HepG2 (cell line): ENCODE data around the gene CKAP2. TPM values are rescaled to one million over a fixed set of nuclear protein-coding genes. Genes with fewer than 3 reads are reported as not detected.

Experiments
- ATAC-seq: fragments of 200-7000 bp; cut with Tn5 transposase; 3 replicates; pipeline ENCODE4 v1.9.1; 2020; ENCODE audit warnings: mild to moderate bottlenecking, moderate library complexity
- BruUV-seq: library from RNA; stranded (reverse); fragments of 400-500 nt; replicated peaks from 2 replicates; lab custom pipeline; 2021; lab: Mats Ljungman, UMichigan
- CTCF ChIA-PET: fragments of 300-600 bp; formaldehyde crosslinking; extraction: SDS; loops from one replicate; lab custom pipeline; 2021; ENCODE audit warnings: low total read pairs, inconsistent platforms, low intra/inter-chr PET ratio; lab: Yijun Ruan, JAX
- POLR2A ChIA-PET: fragments of 350-600 bp; sonication (Branson Sonifier 250); formaldehyde crosslinking; loops from one replicate; lab custom pipeline; 2020; ENCODE audit warnings: antibody characterized with exemption, inconsistent platforms; lab: Yijun Ruan, JAX
- DNase-seq: peaks from one replicate; pipeline ENCODE4 v3.0.0-alpha.2; 2015; ENCODE audit warnings: low spot score
- FAIRE-seq: peaks from 3 replicates; lab custom pipeline; 2011; peaks lifted over from hg19 to GRCh38; lab: Jason Lieb, UNC
- H2AFZ ChIP-seq: one replicate; pipeline ENCODE4 v1.6.1; 2011; ENCODE audit warnings: low read length, inconsistent platforms
- H3K27ac ChIP-seq: fragments of 300-600 bp; 3 replicates; pipeline ENCODE4 v1.8.0; 2011; ENCODE audit warnings: mixed run types, mild to moderate bottlenecking, mixed read lengths, low read length, inconsistent platforms; ENCODE audit not compliant: insufficient read depth; ENCODE audit errors: extremely low read length
- H3K27me3 ChIP-seq, 2 experiments: fragments of 200-600 bp in 1 of 2; 2 replicates in 1 of 2; 3 replicates in 1 of 2; pipeline versions ENCODE4 v1.6.0 to v1.8.0; 2011; ENCODE audit warnings: low read length in 2 of 2, mild to moderate bottlenecking in 2 of 2, moderate library complexity in 2 of 2, inconsistent platforms in 1 of 2; ENCODE audit not compliant: insufficient read depth in 2 of 2, control insufficient read depth in 1 of 2
- H3K36me3 ChIP-seq, 2 experiments: fragments of 200-600 bp in 1 of 2; replicated peaks in 1 of 2; 2 replicates in 1 of 2; 3 replicates in 1 of 2; pipeline versions ENCODE4 v1.5.1 to v1.8.0; 2011; ENCODE audit warnings: low read length in 2 of 2, inconsistent platforms in 1 of 2; ENCODE audit not compliant: insufficient read depth in 2 of 2, control insufficient read depth in 1 of 2
- H3K4me1 ChIP-seq: 2 replicates; pipeline ENCODE4 v1.5.1; 2012; ENCODE audit warnings: low read length, inconsistent platforms; ENCODE audit not compliant: insufficient read depth
- H3K4me2 ChIP-seq: 2 replicates; pipeline ENCODE4 v1.6.0; 2011; ENCODE audit warnings: low read depth, low read length, inconsistent platforms
- H3K4me3 ChIP-seq, 3 experiments: fragments of 200-600 bp in 1 of 3; sonication (generic), shearing (Covaris generic) in 1 of 3; replicated peaks in 1 of 3; 2 replicates each; pipeline ENCODE4 v1.5.1; 2011 to 2016; ENCODE audit warnings: low read length in 3 of 3, inconsistent platforms in 2 of 3, low read depth in 2 of 3, mild to moderate bottlenecking in 2 of 3, control low read depth in 1 of 3, mixed read lengths in 1 of 3; ENCODE audit not compliant: insufficient read depth in 1 of 3
- H3K79me2 ChIP-seq: one replicate; pipeline ENCODE4 v1.6.1; 2011; ENCODE audit warnings: low read length, inconsistent platforms; ENCODE audit not compliant: insufficient read depth
- H3K9ac ChIP-seq: 2 replicates; pipeline ENCODE4 v1.6.0; 2011; ENCODE audit warnings: mild to moderate bottlenecking, low read depth, low read length, inconsistent platforms; ENCODE audit not compliant: insufficient read depth
- H3K9me3 ChIP-seq: 2 replicates; pipeline ENCODE4 v1.5.1; 2012; ENCODE audit warnings: mild to moderate bottlenecking, low read length
- H4K20me1 ChIP-seq: 2 replicates; pipeline ENCODE4 v1.6.0; 2011; ENCODE audit warnings: inconsistent platforms, mild to moderate bottlenecking, low read length, moderate library complexity; ENCODE audit not compliant: insufficient read depth
- BRF2 ChIP-seq: sonication (generic); formaldehyde crosslinking; IDR thresholded peaks from 2 replicates; pipeline ENCODE4 v1.8.1; 2022; ENCODE audit warnings: mild to moderate bottlenecking, missing genetic modification reagents
- EEA1 ChIP-seq: sonication (generic); formaldehyde crosslinking; IDR thresholded peaks from 2 replicates; pipeline ENCODE4 v1.5.1; 2020; ENCODE audit warnings: mild to moderate bottlenecking, missing genetic modification reagents, borderline replicate concordance
- HNRNPLL ChIP-seq: fragments of 200-400 bp; formaldehyde crosslinking; IDR thresholded peaks from 2 replicates; pipeline ENCODE4 v1.6.1; 2017; ENCODE audit warnings: mild to moderate bottlenecking, low read depth, low read length; ENCODE audit not compliant: poor library complexity, severe bottlenecking
- MZF1 ChIP-seq: sonication (generic); formaldehyde crosslinking; IDR thresholded peaks from 2 replicates; pipeline ENCODE4 v1.8.1; 2023; ENCODE audit warnings: mild to moderate bottlenecking, missing genetic modification reagents, borderline replicate concordance
- NR1H2 ChIP-seq: sonication (generic); formaldehyde crosslinking; IDR thresholded peaks from 2 replicates; pipeline ENCODE4 v1.8.1; 2022; ENCODE audit warnings: low read depth, missing genetic modification reagents, borderline replicate concordance
- RELA ChIP-seq: sonication (generic); formaldehyde crosslinking; IDR thresholded peaks from 2 replicates; pipeline ENCODE4 v1.4.0; 2020; ENCODE audit warnings: missing genetic modification reagents
- SP1 ChIP-seq, 2 experiments: fragments of 450-650 bp in 1 of 2; sonication (generic) in 1 of 2; formaldehyde crosslinking in 1 of 2; IDR thresholded peaks; 2 replicates each; pipeline versions ENCODE4 v1.4.0 to v1.6.1; 2016 to 2020; ENCODE audit warnings: missing genetic modification reagents in 1 of 2
- SRSF4 ChIP-seq: fragments of 200-400 bp; formaldehyde crosslinking; IDR thresholded peaks from one replicate; pipeline ENCODE4 v1.6.1; 2018; ENCODE audit warnings: mild to moderate bottlenecking, low read depth, low read length, moderate library complexity; ENCODE audit not compliant: poor library complexity, severe bottlenecking
- TAF1 ChIP-seq: sonication (generic); formaldehyde crosslinking; IDR thresholded peaks from 2 replicates; pipeline ENCODE4 v1.4.0; 2020; ENCODE audit warnings: missing genetic modification reagents
- TRIM24 ChIP-seq: sonication (generic); formaldehyde crosslinking; IDR thresholded peaks from 2 replicates; pipeline ENCODE4 v1.8.0; 2022; ENCODE audit warnings: mild to moderate bottlenecking, missing genetic modification reagents
- ZBTB3 ChIP-seq: sonication (generic); formaldehyde crosslinking; IDR thresholded peaks from 2 replicates; pipeline ENCODE4 v1.4.0; 2020; ENCODE audit warnings: low read depth, mild to moderate bottlenecking, moderate library complexity, missing genetic modification reagents, borderline replicate concordance
- ZMYM3 ChIP-seq: sonication (generic); formaldehyde crosslinking; IDR thresholded peaks from 2 replicates; pipeline ENCODE4 v1.5.1; 2020; ENCODE audit warnings: mild to moderate bottlenecking, missing genetic modification reagents
- ZNF382 ChIP-seq: sonication (generic); formaldehyde crosslinking; IDR thresholded peaks from 2 replicates; pipeline ENCODE4 v1.5.0; 2020; ENCODE audit warnings: missing genetic modification reagents, mild to moderate bottlenecking, borderline replicate concordance
- ZNF446 ChIP-seq: sonication (generic); formaldehyde crosslinking; IDR thresholded peaks from 2 replicates; pipeline ENCODE4 v1.5.0; 2020; ENCODE audit warnings: mild to moderate bottlenecking, missing genetic modification reagents
- ZNF547 ChIP-seq: sonication (generic); formaldehyde crosslinking; IDR thresholded peaks from 2 replicates; pipeline ENCODE4 v1.5.1; 2020; ENCODE audit warnings: mild to moderate bottlenecking, missing genetic modification reagents
- ZNF607 ChIP-seq: sonication (generic); formaldehyde crosslinking; IDR thresholded peaks from 2 replicates; pipeline ENCODE4 v1.5.1; 2020; ENCODE audit warnings: missing genetic modification reagents, mild to moderate bottlenecking, borderline replicate concordance
- ZNF674 ChIP-seq: sonication (generic); formaldehyde crosslinking; IDR thresholded peaks from 2 replicates; pipeline ENCODE4 v1.5.0; 2020; ENCODE audit warnings: low read depth, mild to moderate bottlenecking, missing genetic modification reagents
- ZNF83 ChIP-seq: sonication (generic); formaldehyde crosslinking; IDR thresholded peaks from 2 replicates; pipeline ENCODE4 v1.4.0; 2020; ENCODE audit warnings: missing genetic modification reagents, mild to moderate bottlenecking, borderline replicate concordance
- WGBS: methylation state at CpG from one replicate; pipeline ENCODE4 v1.1.6; 2017; ENCODE audit warnings: low lambda C conversion rate; 5-methylcytosine and 5-hydroxymethylcytosine counted together
- in situ Hi-C: cut with HindIII; loops from 2 replicates; pipeline ENCODE4 v1.10.0; 2017; ENCODE audit warnings: low pct_unique_long_range_greater_than_20kb; ENCODE audit not compliant: extremely low pct_ligation_motif_present
- intact Hi-C: fragments of 100-400 bp; cut with micrococcal nuclease; formaldehyde crosslinking; loops from one replicate; pipeline ENCODE4 v1.10.0; 2022; ENCODE audit not compliant: unreplicated experiment
- polyA plus RNA-seq, 8 experiments: library from polyadenylated mRNA; depleted of rRNA in 3 of 8; stranded (reverse) in 7 of 8; unstranded in 1 of 8; fragments of >200 nt; fragmentation: Illumina TruSeq in 4 of 8; extraction: Trizol in 4 of 8; gene quantifications; 2 replicates each; pipeline versions ENCODE4 v1.2.1 to v1.2.3, GENCODE V29; 2011 to 2016; ENCODE audit warnings: low read depth in 4 of 8, missing spikeins in 1 of 8, mixed read lengths in 1 of 8; ENCODE audit not compliant: insufficient read depth in 1 of 8
- total RNA-seq, 5 experiments: library from RNA; depleted of rRNA; stranded (reverse); fragments of >200 nt; fragmentation: Illumina TruSeq; extraction: Trizol; gene quantifications; 2 replicates each; pipeline ENCODE4 v1.2.3, GENCODE V29; 2016; ENCODE audit warnings: low read depth in 1 of 5
- TF ChIP-seq, protein P1 (sequence below): sonication (generic); formaldehyde crosslinking; conservative IDR thresholded peaks from 2 replicates; pipeline ENCODE4 v1.8.0; 2022; ENCODE audit warnings: missing genetic modification reagents

CKAP2 gene
- total and polyA plus RNA-seq, 2 of the 13 experiments (the other 11 are each of a cell fraction or from before 2014, with no cell fraction given): 6.7 to 40.3 TPM

GRCh38 chr13:52450012-52450792 lies 5.1 kb upstream of the CKAP2 start, which contains the start of gene VPS36:
Gene VPS36, minus strand, starts transcription at chr13:52450634. Its CDS starts 40 bp downstream, at chr13:52450594.
- in situ Hi-C loops: loop anchor here (10.0 to 25.0 kb wide), 2 partner anchors 105 to 438 kb away; partner anchors contain the start of genes ALG11, ATP7B and UTP14C
- H3K36me3 ChIP-seq: peaks cover 0 to 2% of the 10 kb centered on the region in 2 experiments; a peak in 2 of 5 replicates
- H3K4me1 ChIP-seq: peaks cover 37% of the 10 kb centered on the region
- no peaks in the 10 kb centered on the region; a peak in 1 of 5 replicates for H3K27me3 ChIP-seq
- peak within 1 kb of the TSS; percentile 88 for H3K27ac ChIP-seq
- peaks cover 9% of the 10 kb centered on the region; the same call in 1 of the 2 replicates for H4K20me1 ChIP-seq
- H3K4me2 ChIP-seq: peak within 1 kb of the TSS; percentile 85
- no peak for FAIRE-seq
- H3K4me3 ChIP-seq: peak within 1 kb of the TSS; percentile 66 to 87 (median 84)
- ATAC-seq: peak; percentile 86
- no TSS peak for BruUV-seq
- ChIA-PET CTCF (interaction anchor here (0.6 to 1.6 kb wide), 4 partner anchors 40 to 323 kb away, joined by 3 to 11 read pairs (median 3); no protein-coding TSS in a partner anchor), POLR2A (interaction anchor here (0.6 to 2.3 kb wide), 5 partner anchors 14 to 203 kb away, joined by 3 to 10 read pairs (median 3); partner anchors contain the start of gene SUGT1)
- DNase-seq: peak; percentile 83
- WGBS: 0% methylated on average over 8 of the region's 105 CpGs
- H3K9me3 ChIP-seq: no peaks in the 10 kb centered on the region
- H3K79me2 ChIP-seq: peaks cover 31% of the 10 kb centered on the region
- intact Hi-C loops: loop anchor here (1.0 to 10.0 kb wide), 2 partner anchors 107 to 205 kb away; partner anchors contain the start of gene SUGT1
- no peak within 1 kb of the TSS for H2AFZ ChIP-seq
- peak within 1 kb of the TSS; percentile 94 for H3K9ac ChIP-seq
- no peak for TF ChIP-seq TRIM24 (CRISPR knock-in tag)
- no peak for TF ChIP-seq ZMYM3 (CRISPR knock-in tag)
- peak; percentile 84 for TF ChIP-seq ZNF607
- TF ChIP-seq NR1H2 (CRISPR knock-in tag): peak; percentile 38; the same call in 1 of the 2 replicates
- peak; percentile 86 for TF ChIP-seq RELA
- TF ChIP-seq HNRNPLL: peak; percentile 65
- TF ChIP-seq EEA1: 0 out of 2 replicates have a peak, but pooled peaks have one; percentile 61
- no peak for TF ChIP-seq SRSF4
- TF ChIP-seq ZNF382 (CRISPR knock-in tag): no peak
- TF ChIP-seq, protein P1, sequence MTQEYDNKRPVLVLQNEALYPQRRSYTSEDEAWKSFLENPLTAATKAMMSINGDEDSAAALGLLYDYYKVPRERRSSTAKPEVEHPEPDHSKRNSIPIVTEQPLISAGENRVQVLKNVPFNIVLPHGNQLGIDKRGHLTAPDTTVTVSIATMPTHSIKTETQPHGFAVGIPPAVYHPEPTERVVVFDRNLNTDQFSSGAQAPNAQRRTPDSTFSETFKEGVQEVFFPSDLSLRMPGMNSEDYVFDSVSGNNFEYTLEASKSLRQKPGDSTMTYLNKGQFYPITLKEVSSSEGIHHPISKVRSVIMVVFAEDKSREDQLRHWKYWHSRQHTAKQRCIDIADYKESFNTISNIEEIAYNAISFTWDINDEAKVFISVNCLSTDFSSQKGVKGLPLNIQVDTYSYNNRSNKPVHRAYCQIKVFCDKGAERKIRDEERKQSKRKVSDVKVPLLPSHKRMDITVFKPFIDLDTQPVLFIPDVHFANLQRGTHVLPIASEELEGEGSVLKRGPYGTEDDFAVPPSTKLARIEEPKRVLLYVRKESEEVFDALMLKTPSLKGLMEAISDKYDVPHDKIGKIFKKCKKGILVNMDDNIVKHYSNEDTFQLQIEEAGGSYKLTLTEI: no peak
- no peak for TF ChIP-seq MZF1 (CRISPR knock-in tag)
- TF ChIP-seq ZBTB3: no peak
- peak; percentile 87 for TF ChIP-seq BRF2
- TF ChIP-seq ZNF674 (CRISPR knock-in tag): peak; percentile 86; the same call in 1 of the 2 replicates
- TF ChIP-seq TAF1 (CRISPR knock-in tag): peak; percentile 89
- no peak for TF ChIP-seq SP1 (IDR thresholded peaks at IDR 0.05)
- peak; percentile 61; the same call in 1 of the 2 replicates for TF ChIP-seq SP1 (CRISPR knock-in tag; IDR thresholded peaks at IDR 0.05)
- no peak; the same call in 1 of the 2 replicates for TF ChIP-seq ZNF446
- peak; percentile 84; the same call in 1 of the 2 replicates for TF ChIP-seq ZNF83 (CRISPR knock-in tag)
- peak; percentile 94 for TF ChIP-seq ZNF547 (CRISPR knock-in tag)
